Chondrocyte (in vitro differentiated cells): Measurements from ENCODE around the gene FZR1. TPM values are rescaled to one million over a fixed set of nuclear protein-coding genes. Genes with fewer than 3 reads are reported as not detected.
"Not testable (repeated sequence)": the region's sequence is repeated elsewhere in the genome, so short reads cannot be mapped to it uniquely, and the experiment has no call there.

Experiments
- DNase-seq: peaks from one replicate; pipeline ENCODE4 v3.0.0; 2021; ENCODE audit warnings: mixed read lengths, low spot score
- H3K27ac Mint-ChIP-seq: one replicate; pipeline ENCODE4 v1.8.0; 2021; ENCODE audit warnings: mild to moderate bottlenecking, moderate library complexity, mixed read lengths; ENCODE audit not compliant: unreplicated experiment
- H3K27me3 Mint-ChIP-seq: 2 replicates; pipeline ENCODE4 v1.8.0; 2021; ENCODE audit warnings: low read depth, mixed read lengths
- H3K36me3 Mint-ChIP-seq: 2 replicates; pipeline ENCODE4 v1.8.0; 2021; ENCODE audit warnings: low read depth, mixed read lengths
- H3K4me1 Mint-ChIP-seq: 2 replicates; pipeline ENCODE4 v1.8.0; 2021; ENCODE audit warnings: low read depth, mild to moderate bottlenecking, mixed read lengths
- H3K4me3 Mint-ChIP-seq: one replicate; pipeline ENCODE4 v1.8.0; 2021; ENCODE audit warnings: mild to moderate bottlenecking, moderate library complexity, mixed read lengths; ENCODE audit not compliant: unreplicated experiment
- H3K9me3 Mint-ChIP-seq: 2 replicates; pipeline ENCODE4 v1.8.0; 2021; ENCODE audit warnings: low read depth, mixed read lengths
- total RNA-seq: library from RNA; stranded (reverse); gene quantifications from 3 replicates; pipeline ENCODE4 v1.2.1, GENCODE V29; 2021
- TF ChIP-seq, protein P1 (sequence below): fragments of 200-600 bp; sonication (generic); IDR thresholded peaks from 2 replicates; pipeline ENCODE4 v1.5.0; 2021; ENCODE audit warnings: antibody characterized with exemption, mild to moderate bottlenecking, moderate library complexity

FZR1 gene
- total RNA-seq, 1 donor from 2014 or later: 35.0 TPM

DNA sequence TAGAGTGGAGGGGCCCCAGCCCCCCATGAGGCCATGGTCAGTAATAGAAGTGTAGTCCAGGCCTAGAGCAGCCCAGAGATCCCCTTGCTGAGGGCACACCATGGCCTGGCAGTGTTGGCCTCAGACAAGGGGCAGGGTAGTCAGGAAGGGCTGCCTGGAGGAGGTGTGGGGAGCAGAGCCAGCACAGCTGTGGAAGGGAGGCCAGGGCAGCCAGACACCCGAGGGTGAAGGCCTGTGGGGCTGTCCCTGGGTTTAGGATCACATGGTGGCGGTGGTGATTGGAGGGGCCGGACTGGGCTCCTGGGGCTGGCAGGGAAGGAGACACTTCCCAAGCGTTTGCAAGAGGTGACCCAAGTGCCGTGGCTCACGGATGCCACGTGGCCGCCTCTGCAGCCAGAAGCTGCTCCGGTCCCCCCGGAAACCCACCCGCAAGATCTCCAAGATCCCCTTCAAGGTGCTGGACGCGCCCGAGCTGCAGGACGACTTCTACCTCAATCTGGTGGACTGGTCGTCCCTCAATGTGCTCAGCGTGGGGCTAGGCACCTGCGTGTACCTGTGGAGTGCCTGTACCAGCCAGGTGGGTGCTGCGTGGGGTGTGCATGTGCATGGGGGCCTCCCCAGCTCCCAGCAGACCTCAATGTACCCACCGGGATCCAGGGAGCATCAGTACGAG lies 21.3 kb downstream of the FZR1 start:
- DNase-seq: no peak
- H3K36me3 Mint-ChIP-seq: peaks cover 14% of the 10 kb centered on the region
- TF ChIP-seq, protein P1, sequence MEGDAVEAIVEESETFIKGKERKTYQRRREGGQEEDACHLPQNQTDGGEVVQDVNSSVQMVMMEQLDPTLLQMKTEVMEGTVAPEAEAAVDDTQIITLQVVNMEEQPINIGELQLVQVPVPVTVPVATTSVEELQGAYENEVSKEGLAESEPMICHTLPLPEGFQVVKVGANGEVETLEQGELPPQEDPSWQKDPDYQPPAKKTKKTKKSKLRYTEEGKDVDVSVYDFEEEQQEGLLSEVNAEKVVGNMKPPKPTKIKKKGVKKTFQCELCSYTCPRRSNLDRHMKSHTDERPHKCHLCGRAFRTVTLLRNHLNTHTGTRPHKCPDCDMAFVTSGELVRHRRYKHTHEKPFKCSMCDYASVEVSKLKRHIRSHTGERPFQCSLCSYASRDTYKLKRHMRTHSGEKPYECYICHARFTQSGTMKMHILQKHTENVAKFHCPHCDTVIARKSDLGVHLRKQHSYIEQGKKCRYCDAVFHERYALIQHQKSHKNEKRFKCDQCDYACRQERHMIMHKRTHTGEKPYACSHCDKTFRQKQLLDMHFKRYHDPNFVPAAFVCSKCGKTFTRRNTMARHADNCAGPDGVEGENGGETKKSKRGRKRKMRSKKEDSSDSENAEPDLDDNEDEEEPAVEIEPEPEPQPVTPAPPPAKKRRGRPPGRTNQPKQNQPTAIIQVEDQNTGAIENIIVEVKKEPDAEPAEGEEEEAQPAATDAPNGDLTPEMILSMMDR: no peak
- no peaks in the 10 kb centered on the region for H3K27me3 Mint-ChIP-seq
- H3K4me1 Mint-ChIP-seq: no peaks in the 10 kb centered on the region
- H3K27ac Mint-ChIP-seq: no peak overlapping the region
- H3K4me3 Mint-ChIP-seq: no peak overlapping the region
- no peaks in the 10 kb centered on the region for H3K9me3 Mint-ChIP-seq

DNA sequence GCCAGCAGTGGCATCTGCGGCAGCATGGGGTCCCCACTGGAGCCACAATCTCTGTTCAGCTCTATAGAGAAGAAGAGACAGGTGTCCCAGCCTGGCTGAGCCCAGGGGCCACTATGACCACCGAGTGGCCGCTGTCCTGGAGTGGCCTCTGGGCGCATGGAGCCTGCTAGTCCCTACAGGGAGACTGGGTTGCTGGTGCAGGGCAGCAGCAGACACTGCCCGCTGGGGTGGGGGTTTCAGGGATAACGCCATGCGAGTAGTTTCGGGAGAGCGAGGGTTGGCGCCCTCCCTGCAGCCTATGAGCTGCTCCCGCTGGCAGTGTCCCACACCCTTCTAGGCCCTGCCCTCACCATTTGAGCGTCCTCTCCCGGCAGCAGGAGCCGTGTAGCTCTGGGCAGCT lies 22.0 kb downstream of the FZR1 start:
- peaks cover 16% of the 10 kb centered on the region for H3K36me3 Mint-ChIP-seq
- no peaks in the 10 kb centered on the region for H3K27me3 Mint-ChIP-seq
- H3K4me3 Mint-ChIP-seq: no peak overlapping the region
- H3K27ac Mint-ChIP-seq: no peak overlapping the region
- TF ChIP-seq, protein P1: no peak
- no peak for DNase-seq
- no peaks in the 10 kb centered on the region for H3K9me3 Mint-ChIP-seq
- no peaks in the 10 kb centered on the region for H3K4me1 Mint-ChIP-seq

DNA sequence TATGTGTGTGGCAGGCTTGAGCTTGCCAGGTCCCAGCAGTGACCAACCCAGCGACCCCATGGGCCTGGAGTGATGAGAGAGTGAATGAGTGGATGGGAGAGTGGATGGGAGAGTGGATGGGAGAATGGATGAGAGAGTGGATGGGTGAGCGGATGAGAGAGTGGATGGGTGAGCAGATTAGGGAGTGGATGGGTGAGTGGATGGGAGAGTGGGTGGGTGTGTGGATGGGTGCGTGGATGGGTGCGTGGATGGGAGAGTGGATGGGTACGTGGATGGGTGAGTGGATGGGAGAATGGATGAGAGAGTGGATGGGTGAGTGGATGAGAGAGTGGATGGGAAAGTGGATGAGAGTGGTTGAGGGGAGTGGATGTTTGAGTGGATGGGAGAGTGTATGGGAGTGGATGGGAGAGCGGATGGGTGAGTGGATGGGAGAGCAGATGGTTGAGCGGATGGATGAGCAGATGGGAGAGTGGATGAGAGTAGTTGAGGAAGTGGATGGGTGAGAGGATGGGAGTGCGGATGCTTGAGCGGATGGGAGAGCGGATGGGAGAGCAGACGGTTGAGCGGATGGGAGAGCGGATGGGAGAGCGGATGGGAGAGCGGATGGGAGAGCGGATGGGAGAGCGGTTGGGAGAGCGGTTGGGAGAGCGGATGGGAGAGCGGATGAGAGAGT lies 22.6 kb downstream of the FZR1 start:
- Mint-ChIP-seq H3K27me3 (no peaks in the 10 kb centered on the region), H3K27ac (no peak overlapping the region), H3K36me3 (peaks cover 18% of the 10 kb centered on the region), H3K4me3 (no peak overlapping the region), H3K9me3 (no peaks in the 10 kb centered on the region), H3K4me1 (no peaks in the 10 kb centered on the region)
- DNase-seq: no peak
- TF ChIP-seq, protein P1: no peak

DNA sequence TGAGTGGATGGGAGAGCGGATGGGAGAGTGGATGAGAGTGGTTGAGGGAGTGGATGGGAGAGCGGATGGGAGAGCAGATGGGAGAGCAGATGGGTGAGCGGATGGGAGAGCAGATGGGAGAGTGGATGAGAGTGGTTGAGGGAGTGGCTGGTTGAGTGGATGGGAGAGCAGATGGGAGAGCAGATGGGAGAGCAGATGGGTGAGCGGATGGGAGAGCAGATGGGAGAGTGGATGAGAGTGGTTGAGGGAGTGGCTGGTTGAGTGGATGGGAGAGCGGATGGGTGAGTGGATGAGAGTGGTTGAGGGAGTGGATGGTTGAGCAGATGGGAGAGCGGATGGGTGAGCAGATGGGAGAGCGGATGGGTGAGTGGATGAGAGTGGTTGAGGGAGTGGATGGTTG lies 23.2 kb downstream of the FZR1 start:
- H3K36me3 Mint-ChIP-seq: peaks cover 15% of the 10 kb centered on the region
- H3K4me1 Mint-ChIP-seq, H3K27me3 Mint-ChIP-seq, DNase-seq, H3K9me3 Mint-ChIP-seq, H3K4me3 Mint-ChIP-seq, H3K27ac Mint-ChIP-seq: not testable (repeated sequence)

DNA sequence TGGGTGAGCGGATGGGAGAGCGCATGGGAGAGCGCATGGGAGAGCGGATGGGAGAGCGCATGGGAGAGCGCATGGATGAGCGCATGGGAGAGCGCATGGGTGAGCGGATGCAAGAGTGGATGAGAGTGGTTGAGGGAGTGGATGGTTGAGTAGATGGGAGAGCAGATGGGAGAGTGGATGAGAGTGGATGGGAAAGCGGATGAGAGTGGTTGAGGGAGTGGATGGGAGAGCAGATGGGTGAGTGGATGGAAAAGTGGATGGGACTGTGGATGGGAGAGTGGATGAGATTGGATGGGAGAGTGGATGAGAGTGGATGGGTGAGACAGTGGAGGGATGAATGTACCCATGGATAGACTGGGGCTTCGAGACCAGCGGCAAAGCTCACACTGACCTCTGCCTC lies 24.3 kb downstream of the FZR1 start:
- H3K4me1 Mint-ChIP-seq: no peaks in the 10 kb centered on the region
- H3K27me3 Mint-ChIP-seq: no peaks in the 10 kb centered on the region
- H3K4me3 Mint-ChIP-seq: no peak overlapping the region
- H3K27ac Mint-ChIP-seq: no peak overlapping the region
- H3K9me3 Mint-ChIP-seq: no peaks in the 10 kb centered on the region
- TF ChIP-seq, protein P1: no peak
- DNase-seq: no peak
- peaks cover 17% of the 10 kb centered on the region for H3K36me3 Mint-ChIP-seq

DNA sequence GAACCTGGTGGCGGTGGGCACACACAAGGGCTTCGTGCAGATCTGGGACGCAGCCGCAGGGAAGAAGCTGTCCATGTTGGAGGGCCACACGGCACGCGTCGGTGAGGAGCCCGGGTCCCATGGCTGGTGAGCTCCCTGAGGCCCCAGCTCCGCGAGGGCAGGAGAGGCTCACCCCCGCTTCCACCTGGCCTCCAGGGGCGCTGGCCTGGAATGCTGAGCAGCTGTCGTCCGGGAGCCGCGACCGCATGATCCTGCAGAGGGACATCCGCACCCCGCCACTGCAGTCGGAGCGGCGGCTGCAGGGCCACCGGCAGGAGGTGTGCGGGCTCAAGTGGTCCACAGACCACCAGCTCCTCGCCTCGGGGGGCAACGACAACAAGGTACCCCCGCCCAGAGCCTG lies 25.6 kb downstream of the FZR1 start:
- no peak for DNase-seq
- no peaks in the 10 kb centered on the region for H3K4me1 Mint-ChIP-seq
- H3K36me3 Mint-ChIP-seq: peaks cover 17% of the 10 kb centered on the region
- TF ChIP-seq, protein P1: no peak
- H3K27me3 Mint-ChIP-seq: no peaks in the 10 kb centered on the region
- no peak overlapping the region for H3K27ac Mint-ChIP-seq
- H3K9me3 Mint-ChIP-seq: no peaks in the 10 kb centered on the region
- no peak overlapping the region for H3K4me3 Mint-ChIP-seq
